EL (cell line): ENCODE results near the gene KIFC3.
"Not testable (repeated sequence)": the region's sequence is repeated elsewhere in the genome, so short reads cannot be mapped to it uniquely, and the experiment has no call there.

Experiments used
- DNase-seq: peaks from one replicate; pipeline ENCODE4 v3.0.0-alpha.2; 2016

Gene KIFC3

DNA sequence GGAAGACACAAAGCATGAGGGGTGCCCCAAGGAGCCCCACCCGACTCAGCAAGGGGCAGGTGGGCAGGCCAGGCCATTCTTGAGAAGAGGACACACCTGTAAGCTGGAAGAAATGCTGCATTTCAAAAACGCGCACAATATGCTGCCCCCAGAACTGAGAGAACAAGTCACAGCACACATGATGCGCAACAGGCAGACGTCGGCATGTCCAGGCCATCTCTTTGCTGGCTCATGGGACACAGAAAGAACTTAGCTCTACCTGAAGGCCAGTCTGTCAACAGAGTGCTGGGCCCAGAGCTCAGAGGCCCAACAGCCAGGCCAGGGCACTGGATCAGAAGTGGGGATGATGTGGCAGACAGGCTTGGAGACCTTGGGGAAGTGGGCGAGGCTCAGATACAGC is 18.0 kb downstream of the KIFC3 start:
- DNase-seq: no peak

DNA sequence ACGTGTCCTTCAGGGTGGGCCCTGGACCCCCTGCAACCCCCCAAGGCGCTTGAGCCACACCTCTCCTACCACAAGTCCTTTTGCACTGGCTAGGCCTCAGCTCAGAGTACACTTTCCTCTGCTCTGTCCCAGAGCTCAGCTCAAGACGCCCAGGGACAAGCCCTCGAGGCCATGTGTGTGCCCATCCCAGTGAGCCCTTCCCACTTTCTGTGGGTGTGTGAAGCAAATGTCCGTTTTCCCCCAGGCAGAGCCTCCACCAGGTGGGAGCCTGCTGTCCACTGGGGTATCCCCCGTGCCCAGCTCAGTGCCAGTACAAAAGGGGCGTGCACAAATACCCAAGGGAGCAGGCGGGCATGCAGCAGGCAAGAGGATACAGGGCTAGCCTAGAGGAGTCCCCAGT is 18.4 kb downstream of the KIFC3 start:
- no peak for DNase-seq

DNA sequence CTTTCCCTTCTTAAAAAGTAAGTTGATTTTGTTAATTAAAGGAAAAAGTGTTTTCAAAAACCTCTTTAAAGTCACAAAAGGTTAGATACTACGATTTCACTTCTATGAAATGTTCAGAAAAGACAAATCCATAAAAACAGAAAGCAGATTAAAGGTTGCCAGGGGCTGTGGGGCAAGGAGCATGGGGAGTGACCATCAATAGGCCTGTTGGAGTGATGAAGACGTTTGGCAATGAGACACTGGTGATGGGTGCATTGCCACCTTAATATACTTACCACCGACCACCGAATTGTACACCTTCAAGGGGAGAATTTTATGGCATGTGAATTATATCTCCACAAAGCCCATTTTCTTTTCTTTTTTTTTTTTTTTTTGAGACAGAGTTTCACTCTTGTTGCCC is 19.2 kb downstream of the KIFC3 start:
- DNase-seq: no peak

DNA sequence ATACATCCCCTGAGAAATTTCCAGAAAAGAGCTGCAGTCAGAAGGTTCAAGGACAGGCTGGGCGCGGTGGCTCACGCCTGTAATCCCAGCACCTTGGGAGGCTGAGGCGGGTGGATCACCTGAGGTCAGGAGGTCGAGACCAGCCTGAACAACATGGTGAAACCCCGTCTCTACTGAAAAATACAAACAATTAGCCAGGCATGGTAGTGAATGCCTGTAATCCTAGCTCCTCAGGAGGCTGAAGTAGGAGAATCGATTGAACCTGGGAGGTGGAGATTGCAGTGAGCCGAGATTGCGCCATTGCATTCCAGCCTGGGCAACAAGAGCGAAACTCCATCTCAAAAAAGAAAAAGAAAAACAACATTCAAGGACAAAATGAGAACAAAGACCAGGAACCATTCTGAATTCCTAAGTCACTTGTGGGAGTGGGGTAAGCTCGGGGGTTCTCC is 19.7 kb downstream of the KIFC3 start:
- not testable (repeated sequence) for DNase-seq

DNA sequence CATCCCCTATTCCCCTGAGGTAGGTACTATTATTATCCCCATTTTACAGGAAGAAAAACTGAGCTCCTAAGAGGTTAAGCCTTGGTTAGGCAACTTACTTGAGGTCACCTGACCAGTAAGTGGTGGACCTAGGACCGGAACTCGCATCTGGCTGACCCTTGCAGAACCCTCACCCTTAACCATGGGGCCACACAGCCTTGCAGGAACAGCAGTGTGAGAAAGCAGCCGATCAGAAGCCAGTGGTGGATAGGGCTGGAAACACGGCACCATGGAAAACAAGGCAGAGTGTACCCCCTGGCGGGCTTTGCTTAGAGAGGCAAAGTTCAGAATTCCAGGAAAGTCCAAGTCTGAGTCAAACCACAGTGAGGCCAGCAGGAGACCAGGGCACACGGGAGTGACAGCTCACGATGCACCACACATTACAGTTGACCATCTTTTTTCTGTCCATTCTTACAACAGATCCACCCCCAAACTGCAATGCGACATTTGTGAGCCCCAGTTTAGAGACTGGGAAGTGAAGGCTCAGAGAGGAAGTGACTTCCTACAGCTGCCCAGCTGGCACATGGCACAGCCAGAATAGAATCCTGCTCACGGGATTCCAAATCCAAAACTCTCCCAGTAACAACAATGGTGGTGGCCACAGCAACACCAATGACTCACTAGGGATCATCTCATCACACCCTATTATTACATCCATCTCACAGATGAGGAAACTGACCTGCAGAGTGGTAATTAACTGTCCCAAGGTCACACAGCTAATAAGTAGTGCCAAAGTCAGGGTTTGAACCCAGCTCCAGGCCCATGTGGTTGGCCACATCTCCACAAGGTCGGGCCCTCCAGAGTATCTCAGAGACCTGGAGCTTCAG is 20.3 kb downstream of the KIFC3 start:
- DNase-seq: peak; percentile 55

DNA sequence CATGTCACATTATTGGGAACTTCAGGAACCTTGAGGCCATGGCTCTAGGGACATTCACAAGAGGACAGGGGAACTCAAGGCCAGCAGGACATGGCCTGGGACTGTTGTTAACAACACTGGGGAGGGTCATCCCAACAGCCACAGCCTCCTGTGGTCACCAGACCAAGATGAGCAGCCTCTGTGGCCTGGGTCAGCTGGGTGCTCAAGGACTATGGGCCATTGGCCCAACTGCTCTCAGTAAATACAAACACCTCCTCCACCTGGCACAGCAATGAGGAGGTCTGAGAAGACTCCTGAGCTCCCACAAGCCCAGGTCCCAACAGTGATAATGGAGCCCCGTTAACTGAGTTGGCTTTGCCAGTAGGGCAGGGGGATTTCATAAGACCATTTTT is 20.9 kb downstream of the KIFC3 start:
- no peak for DNase-seq

DNA sequence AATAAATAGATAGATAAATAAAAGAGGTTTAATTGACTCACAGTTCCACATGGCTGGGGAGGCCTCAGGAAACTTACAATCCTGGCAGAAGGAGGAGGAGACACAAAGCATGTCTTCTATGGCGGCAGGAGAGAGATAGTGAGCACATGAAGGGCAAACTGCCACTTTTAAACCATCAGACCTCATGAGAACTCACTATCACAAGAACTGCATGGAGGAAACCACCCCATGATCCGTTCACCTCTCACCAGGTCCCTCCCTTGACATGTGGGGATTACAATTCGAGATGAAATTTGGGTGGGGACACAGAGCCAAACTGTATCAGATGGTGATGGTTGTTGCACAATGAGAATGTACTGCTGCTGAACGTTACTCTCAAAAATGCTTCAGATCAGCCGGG is 22.5 kb downstream of the KIFC3 start:
- not testable (repeated sequence) for DNase-seq

DNA sequence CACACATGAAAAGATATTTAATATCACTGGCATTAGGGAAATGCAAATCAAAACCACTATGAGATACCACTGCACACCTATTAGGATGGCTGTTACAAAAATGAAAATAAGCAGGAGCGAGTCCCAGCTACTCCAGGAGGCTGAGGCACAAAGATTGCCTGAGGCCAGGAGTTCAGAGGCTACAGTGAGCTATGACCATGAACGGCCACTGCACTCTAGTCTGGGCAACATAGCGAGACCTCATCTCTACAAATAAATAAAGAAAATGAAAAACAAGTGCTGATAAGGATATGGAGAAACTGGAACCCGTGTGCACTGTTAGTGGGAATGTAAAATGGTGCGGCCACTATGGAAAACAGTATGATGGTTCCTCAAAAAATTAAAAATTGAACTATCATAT is 23.6 kb downstream of the KIFC3 start:
- DNase-seq: no peak

DNA sequence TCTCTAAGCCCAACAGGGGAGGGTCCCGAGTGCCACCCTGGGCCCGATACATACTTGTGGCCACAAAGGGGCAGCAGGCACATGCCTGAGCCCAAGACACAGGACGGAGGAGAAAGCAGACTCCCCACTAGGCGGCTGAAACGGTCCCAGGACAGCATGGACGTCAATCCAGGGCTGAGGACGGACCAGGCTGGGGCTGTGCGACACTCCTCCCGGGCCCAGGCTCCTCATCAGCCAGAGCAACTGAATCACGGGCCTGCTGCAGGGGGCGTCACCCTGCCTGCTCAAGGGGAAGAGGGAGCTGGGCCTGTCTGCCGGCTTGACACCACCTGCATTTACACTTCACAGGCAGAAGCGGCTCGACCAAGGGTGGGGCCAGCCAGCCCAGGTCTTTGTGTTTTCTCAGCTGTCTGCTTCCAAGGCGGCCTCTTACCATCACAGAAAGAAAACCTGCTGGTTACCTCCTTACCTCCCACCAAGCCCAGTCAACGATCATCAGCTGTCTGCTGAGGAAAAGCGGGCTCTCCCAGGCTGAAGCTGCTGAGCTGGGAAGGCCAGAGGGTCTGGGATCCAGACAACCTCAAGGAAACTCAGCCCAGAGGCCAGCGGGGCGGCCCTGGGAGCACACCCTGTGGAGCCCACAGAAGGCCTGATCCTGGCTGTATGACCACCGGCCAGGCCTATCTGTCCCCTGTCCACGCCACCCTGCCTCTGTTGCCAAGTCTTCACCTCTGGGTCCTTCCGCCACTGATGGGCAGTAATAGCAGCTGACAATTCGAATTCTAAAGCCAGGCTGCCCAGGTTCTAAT is 26.4 kb downstream of the KIFC3 start:
- no peak for DNase-seq

DNA sequence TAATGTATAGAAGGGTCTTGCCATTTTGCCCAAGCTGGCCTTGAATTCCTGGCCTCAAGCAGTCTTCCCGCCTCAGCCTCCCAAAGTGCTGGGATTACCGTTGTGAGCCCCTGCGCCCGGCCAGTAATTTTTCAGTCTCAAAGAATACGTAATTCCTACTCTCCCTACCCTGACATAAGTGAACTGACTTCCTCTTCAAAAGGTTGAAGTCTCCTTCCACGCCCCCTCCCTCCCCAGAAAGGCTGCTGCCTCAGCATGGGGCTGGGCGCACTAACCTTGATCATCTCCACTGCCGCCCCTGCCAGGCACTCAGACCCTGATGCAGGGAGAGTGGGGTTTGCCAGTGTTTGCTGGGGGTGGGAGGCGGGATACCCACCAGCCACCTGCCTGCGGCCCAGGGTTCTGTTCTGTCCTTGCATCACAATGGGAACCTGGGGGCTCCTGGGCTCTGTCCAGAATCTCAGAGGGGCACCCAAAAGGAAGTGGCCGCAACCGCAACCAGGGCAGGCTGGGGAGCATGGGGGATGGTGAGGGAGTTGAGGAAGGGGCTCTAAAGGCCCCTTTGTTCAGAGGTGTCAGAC is 27.5 kb downstream of the KIFC3 start:
- DNase-seq: no peak

DNA sequence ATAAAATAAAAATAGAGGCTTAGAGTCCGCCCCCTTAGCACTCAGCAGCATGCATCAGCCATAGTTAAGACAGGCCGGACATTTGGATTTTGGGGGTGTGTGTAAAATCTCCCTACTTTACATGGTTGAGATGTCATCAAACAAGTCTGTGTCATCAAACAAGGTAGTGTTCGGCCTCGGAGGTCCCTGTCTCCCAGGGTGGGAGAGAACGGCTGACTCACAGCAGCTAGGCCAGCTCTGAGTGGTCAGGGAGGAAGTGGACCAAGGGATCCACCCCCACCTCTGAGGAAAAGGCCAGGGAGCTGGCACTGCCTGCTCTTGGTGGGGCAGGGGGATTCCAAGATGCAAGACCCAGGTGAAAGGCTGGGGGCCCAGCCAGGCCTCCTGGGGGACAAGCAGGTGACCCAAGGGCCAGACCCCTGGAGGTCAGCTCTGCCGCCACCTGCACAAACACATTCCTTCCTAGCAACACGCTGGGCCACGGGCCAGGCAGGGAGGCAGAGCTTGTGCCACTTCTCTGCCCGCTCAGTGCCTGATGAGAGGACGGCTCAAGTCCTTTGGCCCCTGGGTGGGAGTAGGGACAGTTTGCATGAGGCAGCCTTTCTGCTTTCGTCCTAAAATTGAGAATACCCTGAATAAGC is 28.5 kb downstream of the KIFC3 start:
- DNase-seq: peak; percentile 37

DNA sequence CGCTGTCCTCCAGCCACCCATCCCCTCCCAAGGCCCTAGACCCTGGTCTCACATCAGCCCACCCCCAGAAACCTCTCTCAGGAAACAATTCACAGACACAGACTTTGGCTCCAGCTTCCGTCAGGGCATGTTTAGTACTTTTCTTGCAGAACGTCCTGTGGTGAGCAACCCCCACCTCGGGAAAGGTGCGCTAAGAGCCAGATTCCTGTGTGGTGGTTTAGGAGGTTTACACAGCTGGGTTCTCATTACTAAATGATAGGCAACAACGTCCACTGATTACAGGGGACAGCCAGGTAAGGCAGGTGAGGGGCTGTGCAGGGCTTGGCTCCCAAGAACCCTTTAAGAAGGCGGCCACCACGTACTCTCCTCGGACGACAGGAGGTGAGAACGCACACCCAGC is 29.3 kb downstream of the KIFC3 start:
- no peak for DNase-seq

DNA sequence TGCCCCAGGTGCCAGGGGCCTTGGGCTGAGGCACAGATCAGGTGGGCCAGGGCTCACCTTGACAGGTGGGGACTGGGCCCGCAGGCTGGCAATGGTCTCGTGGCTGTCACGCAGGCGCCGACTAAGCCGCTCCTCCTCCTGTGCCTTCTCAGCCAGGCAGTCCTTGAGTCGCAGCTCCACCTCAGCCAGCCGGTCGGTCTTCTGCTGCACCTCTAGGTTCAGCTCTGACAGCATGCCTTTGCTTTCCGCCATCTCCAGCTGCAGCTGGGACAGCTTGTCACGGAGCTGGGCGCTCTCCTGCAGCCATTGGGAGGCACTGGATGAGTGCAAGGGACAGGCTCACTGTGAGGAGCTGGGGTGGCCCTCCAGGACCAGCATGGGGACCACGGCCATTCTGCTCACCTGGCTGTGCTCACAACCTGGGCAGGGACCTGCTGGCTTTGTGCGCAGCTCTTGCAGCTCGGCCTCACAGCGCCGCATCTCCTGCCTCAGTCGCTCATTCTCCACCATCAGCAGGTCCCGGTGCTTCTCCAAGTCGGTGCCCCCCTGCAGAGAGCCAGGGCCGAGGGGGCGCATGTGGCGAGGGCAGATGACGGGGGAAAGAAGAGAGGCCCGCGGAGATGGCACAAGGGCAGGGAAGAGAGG is 31.0 kb downstream of the KIFC3 start:
- DNase-seq: no peak

DNA sequence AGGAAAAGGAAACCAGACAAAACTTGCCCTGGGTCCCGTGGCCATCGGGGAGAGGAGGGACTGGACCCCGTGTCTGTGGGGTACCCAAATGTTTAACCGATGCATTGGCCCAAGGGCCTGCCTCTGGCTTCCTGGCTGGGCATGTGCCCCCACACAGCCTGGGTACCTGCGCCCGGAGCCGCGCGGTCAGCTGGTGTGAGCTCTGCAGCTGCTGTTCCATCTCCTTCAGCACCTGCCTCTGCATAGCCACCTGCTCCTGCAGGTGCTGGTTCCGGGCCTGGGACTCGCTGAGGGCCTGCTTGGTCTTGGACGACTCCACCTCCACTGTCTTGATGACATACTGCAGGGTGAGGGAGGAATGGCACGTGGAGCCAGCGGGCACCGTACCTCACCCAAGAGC is 31.9 kb downstream of the KIFC3 start:
- DNase-seq: no peak

DNA sequence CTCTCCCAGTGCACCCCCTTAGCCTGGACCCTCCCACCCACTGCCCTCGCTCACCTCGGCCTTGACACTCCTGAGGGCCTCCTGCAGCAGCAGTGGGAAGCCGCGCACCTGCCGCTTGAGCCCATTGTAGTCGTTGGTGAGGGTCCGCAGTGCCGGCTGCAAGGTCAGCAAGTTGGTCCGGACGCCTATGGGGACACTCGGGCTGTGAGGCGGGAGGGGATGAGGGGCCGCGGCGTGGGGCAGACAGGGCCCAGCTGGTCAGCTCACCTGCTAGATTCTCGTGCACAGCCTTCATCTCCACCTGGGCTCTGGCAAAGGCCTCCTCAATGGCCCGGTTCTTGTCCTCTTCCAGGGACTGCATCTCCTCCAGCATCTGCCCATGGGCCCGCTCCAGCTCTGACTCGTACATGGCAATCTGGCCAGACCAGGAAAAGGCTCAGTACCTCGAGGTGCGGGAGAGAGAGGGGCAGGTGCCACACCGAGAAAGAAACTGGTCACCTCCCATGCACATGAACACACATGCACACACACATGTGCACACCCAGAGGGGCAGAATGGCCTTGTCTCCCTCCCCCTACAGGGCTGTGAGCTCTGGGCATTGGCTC is 32.6 kb downstream of the KIFC3 start:
- DNase-seq: no peak

DNA sequence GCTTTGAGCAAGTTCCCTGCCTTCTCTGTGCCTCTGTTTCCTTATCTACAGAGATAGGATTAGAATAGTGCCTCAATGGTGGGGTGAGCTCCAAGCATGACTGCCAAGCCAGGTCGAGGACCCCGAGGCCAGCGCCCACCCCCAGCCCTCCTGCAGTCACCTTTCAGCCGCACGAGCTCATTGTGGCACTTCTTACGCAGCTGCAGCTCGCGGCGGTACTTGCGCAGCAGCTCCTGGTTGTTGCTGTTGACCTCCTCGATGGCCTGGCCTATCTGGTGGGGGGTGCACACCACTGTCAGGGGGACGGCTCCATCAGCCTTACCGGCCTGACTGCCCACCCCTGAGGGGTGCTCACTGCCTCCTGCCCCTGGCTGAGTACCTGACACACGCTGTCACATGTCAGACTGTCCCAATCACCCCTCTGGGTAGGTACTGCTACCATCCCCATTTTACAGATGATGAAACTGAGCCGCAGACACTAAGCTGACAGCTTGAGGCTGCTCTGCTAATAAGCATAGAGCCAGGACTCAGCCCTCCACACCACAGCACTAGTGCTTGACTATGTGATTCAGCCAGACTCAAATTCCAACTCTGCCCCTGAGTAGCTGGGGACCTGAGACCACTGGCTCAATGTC is 35.5 kb downstream of the KIFC3 start:
- DNase-seq: no peak

DNA sequence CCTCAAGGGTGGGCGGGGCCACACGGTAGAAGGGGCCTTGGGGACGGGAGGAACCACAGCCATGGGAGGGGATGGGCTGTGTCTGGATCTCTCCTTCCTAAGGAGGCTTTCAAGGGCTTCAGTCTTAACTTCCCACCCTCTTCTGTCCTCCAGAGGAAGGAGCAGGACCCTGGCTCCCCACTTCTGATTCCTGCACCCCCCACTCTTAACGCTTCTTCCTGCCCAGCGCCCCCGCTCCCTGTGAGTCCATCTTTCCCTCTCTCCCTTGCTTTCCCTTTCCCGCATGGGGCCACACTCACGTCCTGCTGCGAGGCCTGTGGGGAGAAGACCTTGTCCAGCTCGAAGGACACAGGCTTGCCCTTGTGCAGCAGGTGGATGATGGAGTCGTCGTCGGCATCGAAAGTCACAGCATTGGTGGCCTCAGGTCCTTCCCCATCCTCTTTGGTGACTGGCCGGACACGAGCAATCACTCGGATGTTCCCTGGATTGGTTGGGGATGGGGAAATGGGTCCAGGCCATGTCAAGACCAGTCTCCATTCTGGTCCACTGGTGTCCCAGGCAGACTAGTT is 37.0 kb downstream of the KIFC3 start:
- DNase-seq: no peak

DNA sequence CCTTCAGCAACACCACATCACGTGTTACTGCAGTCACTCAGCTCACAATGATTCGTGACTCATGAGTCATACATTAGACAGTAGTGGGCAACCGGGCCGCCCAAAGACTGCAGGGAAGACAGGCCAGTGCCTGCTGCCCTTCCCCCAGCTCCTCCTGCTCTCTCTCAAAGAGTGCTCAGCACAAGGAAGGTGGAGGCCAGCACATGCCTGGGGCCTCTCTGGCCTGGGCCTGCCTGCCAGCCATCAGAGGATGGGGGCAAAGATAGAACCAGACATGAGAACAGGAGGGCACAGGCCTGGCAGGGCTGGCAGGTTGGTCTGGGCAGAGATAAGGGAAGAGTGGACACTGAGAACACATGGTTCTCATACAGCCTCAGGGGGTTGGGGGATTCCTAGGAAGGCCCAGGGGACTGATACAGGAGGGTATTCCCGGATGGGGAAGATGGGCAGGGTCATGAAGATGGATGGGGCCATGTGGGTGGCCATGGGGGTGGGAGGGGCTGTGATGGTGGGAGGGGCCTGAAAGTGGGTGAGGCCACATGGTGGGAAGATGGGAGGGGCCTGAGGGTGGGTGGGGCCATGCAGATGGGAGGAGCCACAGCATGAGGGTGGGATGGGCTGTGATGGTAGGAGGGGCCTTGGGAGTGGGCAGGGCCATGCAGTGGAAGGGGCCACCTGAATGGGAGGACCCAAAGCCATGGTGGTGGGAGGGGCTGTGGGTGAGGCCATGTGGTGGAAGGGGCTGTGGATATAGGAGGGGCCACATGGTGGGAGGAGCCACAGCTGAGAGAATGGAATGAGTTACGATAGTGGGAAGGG is 37.7 kb downstream of the KIFC3 start:
- DNase-seq: peak; percentile 95

DNA sequence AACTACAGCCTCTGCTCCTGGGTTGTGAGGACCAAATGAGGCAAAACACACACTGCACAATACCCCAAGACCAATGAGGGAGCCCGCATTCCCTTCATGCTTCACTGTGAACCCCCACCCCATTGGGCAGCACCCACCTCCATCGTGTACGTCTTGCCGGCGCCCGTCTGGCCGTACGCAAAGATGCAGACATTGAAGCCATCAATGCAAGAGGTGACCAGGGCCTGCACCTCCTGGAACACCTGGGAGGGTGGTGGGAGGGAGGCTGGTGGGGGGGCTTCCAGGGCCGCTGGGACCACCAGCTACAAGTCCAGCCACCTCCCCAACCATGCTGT is 38.3 kb downstream of the KIFC3 start:
- no peak for DNase-seq

DNA sequence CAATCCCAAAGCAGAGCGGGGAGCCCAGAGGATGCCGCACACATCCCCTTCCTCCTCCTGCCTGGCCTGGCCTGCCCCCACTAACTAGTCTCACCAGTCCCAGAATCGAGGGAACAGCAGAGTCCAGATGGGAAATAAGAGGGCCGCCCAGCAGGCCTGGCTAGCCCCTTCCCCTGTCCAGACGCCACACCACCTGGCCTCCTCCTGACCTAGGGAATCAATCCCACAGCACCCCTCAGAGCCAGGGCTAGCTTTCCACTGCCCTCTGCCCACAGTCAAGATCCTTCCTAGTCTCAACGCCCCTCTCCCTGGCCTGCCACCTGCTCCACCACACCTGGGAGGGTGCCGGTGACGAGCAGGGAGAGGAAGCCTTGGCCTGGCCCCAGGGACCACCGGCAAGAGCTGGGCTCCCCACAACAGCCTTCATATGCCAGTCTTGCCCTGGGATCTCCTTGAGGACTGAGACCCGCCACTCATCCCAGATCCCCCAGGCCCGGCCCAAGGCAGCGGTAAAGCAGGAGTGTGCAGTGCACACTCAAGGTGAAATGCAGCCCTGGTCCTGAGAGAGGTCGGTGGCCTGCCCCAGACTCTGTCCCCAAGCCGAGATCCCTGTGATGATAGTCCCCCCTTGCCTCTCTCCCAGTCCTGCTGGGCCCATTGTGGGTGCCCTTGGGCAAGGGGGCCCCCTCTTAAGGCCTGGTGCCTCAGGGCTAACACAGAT is 38.8 kb downstream of the KIFC3 start:
- DNase-seq: no peak
